NCI-H526 treated with DMSO at 0.1 percent for 48 hours (cell line): Measurements from ENCODE around the gene LRP1B.

ENCODE experiments used
- DNase-seq: peaks from one replicate; lab custom pipeline; 2025; lab: John Stamatoyannopoulos, UW

The LRP1B gene

DNA sequence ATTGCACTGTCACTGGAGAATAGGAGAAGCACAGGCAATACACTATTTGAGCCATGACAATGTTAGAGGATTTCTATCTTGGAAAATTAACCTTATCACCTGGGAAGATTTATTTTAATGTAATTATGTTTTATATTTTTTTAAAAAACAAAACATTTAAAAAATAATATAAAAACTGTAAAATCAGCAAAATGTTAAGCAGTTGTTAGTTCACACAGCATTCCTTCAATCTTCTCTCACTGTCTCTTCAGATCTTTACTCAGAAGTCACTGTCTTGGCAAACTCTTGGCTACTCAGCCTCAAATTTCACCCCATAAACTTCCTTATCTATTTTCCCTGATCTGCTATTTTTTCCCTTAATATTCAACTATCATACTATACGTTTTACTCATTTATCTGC, 1322.6 kb downstream of the LRP1B start:
- DNase-seq: no peak

DNA sequence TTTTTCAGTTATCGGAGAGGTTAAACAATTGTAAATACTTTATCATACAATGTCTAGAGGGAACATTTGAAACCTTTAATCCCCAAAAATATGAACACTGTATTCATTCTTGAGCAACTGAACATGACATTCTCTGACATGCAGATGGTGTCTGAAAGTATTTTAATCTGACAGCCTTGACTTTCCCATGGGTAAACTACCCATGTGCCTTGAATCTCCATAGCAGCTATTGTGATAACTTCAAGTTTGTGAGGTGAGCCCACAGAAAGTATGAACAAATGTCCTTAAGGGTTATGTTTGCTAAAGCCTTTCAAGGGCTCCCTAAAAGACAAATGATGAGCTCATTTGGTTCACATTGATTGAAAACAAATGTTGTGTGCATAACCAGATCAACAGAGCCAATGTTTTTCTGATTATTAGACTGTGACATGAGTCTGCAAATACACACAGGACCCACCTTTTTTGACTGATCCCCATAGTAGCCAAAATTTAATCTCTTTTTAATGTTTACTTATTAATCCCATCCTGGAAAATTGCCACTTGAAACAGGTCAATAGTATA, 1326.0 kb downstream of the LRP1B start:
- no peak for DNase-seq

DNA sequence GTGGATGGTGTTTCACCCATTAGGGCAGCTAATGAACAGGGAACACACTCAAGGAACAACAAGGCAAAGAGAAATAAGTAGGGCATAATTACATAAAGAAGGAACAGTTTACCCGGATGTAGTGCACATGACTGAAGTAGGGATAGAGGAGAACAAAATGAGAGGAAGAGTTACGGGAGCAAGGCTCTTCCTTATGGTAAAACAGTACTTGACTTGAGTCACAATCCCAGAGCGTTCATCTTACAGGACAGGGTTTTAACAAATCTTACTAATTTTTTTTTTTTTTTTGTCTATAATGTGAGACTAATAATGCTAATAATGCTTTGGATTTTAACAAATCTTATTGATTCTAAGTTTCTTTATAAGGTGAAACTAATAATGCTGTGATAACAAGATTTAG, 1329.5 kb downstream of the LRP1B start:
- no peak for DNase-seq

DNA sequence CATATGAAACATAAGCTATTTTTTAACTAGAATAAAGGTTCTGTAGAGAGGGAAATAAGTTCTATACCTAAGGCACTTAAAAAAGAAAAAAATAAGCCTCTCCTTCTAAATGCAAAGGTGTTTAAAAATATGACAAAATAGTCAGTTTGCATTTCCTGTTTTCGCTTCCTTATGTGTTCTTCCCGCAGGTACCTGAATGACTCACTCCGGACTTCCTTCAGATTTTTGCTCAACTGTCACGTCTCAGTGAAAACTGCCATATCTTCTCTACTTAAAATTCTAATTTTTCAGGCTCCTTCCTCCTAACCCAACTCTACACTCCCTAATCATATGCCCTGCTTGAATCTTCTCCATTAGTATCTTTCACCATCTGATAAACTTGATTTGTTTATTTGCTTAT, 1333.1 kb downstream of the LRP1B start:
- no peak for DNase-seq

DNA sequence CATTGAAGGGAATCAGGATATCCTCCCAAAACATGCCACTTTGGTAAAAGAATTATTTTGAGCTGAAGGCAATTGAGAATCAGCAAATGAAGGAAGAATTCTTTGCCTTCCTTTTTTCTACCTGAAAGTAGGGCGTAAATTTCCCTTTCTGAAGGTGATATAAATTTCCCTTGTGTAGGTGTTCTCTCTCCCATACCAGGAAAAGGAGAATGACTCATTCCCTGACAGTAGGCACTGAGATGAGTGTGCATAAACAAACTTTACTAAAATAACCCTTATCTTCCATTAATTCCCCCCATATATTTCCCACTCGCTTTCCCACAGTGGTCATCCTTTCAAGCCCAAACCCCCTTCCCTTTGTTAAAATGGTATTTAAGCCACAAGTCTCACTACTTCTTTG, 1339.0 kb downstream of the LRP1B start:
- no peak for DNase-seq

DNA sequence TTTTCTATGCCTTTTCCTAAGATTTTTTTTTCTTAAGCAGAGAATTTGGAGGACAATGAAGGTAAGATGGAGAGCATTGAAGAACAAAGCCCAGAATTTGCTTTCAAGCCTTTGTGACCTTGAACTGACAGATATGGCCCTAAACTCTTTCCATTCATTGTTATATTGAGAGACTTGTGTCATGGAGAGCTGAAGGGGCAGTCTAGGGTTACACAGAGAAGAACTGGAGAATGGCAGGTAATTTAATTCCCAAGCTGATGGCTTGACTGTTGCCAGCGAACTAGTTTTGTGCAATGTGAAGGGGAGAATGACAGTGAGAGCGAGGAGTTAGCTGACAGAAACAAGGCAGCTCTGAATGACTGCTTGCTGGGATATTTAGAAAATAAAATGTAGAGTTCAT, 1344.2 kb downstream of the LRP1B start:
- DNase-seq: no peak

DNA sequence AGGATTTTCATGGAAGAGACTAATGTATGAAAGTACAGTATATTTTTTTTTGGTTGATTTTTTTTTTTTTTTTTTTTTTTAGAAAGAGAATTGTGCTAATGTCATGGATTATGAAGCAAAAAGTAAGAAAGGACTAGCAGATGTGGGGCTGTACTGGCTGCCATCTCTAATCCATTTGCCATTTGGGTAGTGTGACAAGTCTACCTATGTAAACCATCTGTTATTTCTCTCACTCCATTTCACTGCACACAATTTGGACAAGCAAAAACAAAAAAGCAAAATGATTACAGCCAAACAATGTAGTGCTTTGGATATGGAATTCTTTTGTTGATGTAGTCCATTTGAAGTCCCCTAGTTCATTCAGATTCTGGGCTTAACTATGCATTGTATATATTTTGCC, 1355.4 kb downstream of the LRP1B start:
- no peak for DNase-seq

DNA sequence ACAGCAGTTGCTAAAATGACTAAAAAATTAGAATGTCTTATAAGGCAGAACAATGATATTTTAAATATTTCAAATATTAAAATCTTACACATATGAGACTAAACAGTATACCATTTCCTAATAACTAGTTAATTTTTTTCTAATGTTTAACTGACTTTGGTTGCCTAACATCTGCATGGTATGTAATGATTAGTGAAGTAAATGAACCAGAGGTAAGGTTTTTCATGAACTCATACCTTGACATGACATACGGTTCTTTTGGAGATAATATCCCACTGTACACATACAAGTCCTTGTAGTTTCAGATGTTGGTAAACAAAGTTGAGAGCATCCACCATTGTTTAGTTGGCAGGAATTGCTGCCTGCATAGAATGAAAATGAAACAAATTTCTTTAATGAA, 1360.2 kb downstream of the LRP1B start:
- DNase-seq: no peak

DNA sequence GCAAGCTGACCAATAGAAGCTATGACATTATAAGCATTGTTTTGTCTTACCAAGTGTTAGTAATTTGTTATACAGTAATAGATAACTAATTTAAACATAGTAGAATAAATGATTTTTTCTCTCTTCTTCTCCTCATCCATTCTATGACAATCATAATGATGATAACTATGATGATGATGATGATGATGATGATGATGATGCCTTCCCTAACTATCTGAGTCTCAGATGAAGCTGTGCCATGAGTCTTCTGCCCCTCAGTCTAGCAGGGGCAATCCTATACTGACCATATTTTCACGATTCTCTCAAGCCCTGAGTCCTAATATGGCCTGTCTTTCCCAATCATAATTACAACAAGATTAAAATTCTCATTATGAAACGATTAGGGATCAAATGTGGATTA, 1369.0 kb downstream of the LRP1B start:
- DNase-seq: no peak

DNA sequence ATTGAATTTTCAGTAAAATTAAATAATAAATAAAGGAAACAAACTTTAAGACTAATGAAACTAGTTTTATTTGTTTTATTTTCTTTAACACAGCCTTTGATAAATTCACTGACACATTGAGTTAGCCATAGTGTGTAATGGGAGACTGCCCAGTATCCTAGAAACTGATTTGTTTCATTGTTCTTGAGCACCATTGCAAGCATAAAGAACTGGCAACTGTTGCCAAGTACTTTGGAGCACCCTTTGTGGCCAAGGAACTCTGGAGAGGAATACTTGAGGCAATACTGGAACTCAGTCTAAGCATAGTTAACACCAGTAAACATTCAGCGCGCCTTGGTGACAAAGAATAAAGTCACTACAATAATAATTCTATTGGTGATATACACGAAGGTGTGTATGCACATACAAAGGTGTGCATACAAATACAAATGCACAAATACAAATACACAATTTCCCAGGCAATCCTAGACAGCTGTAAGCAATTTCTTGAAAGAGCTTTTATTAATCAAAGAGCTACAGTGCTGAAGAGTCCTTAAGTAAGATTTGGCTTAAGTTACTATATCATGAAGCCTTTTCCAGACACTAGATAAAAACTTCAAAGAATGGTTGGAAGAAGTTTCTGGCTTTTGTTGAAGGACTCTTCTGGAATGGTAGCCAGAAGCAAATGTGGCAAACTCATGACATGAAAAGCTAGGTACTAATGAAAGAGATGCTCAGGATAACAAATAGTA, 1371.2 kb downstream of the LRP1B start:
- DNase-seq: no peak

DNA sequence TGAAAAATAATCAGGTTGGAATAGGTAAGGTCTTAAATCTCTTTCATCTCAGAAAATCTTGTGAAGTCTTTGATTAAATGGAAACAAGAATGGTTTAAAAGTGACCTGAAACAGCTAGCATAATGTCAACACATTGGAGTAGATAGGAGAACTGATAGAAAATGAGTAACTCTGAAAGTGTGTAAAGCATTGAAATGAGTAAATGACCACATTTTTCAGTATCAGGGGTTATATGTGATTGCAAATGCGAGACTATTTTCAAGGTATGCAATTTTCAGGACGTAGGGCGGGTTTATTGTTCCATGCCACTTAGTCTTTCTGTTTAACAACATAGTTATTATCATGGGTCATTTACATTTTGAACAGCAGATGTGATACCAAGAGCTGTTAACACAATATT, 1383.2 kb downstream of the LRP1B start:
- no peak for DNase-seq

DNA sequence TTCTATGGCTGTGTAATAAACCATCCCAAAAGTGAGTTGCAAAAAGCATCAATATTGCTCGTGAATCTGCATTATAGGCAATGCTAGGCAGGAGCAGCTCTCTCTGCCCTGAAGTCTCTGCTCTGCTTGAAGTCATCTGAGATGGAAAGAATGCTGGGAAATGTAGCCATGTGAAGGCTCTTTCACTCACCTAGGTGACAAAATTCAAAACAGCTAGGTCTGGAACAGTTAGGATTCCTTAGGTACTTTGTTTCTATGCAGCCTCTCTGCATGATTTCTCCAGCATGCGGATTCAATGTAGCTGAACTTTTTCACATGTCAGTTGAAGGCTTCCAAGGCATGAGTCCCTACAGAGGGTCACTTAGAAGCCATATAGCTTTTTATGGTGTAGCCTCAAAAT, 1383.7 kb downstream of the LRP1B start:
- DNase-seq: no peak

DNA sequence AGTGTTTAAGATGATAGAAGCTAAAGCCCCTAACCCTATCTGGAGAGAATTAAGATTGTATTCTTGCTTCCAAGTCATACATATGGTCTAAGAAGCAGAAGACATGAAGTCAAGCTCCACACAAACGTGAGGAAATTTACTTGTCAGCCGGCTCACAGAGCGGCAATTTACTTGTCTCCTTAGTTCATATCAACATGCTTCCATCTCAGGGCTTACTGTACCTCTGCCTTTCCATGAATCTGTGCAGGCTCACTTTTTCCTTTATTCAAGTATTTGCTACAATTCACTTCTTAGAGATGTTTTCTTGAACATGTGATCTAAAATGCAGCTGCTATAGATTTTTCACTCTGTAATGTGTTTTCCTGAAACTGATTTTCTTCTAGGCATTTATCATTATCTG, 1386.4 kb downstream of the LRP1B start:
- no peak for DNase-seq

DNA sequence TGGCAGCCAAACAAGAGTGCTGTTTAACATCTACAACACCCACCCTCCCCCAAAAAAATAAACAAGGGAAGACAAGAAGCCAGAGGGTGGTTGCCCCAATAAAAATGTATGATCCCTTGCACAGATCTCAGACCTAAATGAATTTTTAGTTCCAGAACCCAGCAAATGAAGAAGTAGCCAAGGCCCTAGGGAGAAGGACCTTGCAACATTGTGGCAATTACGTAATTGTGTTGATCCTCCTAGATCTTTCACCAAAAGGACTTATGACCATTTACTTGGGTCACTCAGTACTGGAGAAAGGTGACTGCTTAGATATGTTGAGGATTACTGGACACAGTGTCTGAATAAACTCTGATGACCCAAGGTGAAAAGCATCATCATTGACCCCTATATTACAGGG, 1393.8 kb downstream of the LRP1B start:
- DNase-seq: no peak

DNA sequence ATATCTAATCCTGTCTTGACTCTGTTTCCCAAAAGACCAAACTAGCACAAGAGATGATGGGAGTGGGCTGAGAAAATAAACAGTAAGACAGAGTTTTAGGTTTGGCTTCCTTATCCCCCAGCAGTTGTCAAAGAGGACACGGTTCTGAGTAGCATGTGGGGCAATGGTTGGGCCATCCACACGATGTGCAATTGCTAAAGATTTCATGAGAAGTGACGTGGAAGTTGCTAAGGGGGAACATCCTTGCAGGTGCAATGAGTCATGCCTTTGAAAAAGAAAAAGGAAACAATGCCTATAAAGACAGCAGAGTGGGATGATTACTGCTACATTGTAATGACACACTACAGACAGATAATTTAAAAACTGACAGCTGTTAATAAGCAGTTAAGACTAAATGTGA, 1395.8 kb downstream of the LRP1B start:
- no peak for DNase-seq

DNA sequence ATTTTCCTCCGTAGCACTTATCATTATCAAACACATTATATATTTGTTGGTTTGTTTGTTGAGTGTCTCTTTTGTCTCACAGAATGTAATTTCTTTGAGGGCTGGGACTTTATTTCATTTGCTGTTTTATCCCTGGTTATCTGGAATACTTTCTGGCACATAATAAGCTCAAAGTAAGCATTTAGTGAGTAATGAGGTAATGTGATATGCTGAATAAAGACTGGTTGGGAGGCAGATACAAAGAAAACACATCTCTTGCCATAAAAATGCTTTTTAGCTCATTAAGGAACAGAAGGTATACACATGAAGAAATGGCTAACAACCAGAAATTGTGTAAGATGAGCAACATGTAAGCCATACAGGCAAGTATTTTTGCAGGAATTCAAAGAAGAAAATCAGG, 1411.8 kb downstream of the LRP1B start:
- DNase-seq: no peak

DNA sequence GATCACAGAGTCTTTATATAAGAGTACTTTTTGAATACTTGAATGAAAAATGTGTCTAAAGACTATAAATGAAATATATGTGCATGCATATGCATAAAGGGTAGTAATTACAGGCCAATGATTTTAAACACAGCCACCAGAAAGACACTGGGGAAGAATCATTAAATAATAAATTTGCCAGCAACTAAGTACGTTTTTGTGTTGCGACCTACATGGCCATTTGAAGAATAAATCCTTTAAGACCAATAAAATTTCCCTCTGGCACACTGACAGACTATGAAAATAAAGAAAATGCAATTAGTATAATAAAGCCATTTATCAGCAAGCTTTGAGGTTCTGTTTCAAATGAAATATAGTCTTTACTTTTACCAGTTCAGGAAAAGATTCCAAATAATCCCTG, 1413.3 kb downstream of the LRP1B start:
- no peak for DNase-seq

DNA sequence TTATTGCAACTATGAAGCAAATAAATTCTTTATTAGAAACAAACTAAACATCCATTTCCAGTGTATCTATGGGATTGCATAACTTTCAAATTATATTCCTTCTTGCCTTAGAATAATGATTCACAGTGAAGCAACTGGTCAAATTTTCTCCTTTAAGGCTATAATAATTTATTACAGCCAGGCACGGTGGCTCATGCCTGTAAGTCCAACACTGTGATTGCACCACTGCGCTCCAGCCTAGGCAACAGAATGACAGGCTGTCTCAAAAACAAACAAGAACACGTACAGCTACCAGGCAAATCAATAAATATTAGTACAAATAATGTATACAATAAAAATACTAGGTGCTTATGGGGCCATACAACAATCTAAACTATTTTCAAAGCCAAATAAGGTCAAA, 1416.2 kb downstream of the LRP1B start:
- DNase-seq: no peak

DNA sequence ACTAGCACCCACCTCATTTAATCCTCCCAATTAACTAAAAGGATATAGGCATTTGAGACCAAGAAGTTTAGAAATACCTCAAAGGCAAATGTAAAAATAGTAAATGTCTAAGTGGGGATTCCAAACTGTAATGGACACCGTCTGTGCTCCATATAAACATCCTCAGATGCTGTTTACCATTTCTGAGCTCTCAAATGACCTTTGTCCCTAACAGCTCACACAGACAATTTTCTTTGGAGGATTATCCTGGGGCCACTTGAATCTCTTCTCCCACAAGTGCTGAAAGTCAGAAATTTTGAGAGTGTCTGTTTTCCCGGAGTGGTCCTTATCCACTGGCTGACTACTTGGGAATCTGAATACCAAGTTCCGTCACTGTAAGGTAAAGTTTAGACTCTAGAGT, 1418.9 kb downstream of the LRP1B start:
- no peak for DNase-seq

DNA sequence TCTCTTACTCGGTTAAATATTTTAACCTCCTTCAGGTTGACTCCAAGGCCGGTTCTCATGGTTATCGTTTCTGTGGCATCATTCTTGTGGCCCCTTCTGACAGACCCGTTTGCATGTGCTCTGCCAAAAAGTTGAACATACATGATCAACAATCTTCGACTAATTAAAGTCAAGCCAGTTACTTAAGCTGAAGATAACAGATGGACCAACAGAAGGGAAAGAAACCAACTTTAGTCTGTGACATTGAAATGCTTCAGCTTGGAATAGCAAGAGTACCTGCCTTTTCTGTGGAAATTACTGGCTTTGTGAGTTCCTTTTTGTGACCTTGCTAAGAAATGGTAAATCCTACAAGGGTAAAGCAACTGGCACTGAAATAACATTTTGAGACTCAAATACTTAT, 1429.1 kb downstream of the LRP1B start:
- DNase-seq: no peak

DNA sequence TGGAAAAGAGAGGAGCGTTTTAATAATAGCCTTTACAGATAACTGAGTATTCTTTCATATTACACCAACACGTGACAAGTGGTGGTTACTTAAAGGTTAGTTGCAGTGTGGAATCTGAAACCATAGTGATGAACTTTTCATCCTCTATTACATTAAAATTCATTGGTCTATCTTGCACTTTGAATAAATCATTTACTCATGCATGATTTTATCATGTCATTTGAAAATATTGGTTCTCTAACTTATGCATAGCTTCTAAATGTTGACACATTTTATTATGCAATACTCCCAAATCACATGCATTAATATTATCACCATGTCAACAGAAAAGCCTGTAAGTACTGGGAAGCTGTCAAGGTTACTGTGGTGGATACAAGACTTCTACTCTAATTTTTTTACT, 1432.2 kb downstream of the LRP1B start:
- DNase-seq: peak; percentile 45

DNA sequence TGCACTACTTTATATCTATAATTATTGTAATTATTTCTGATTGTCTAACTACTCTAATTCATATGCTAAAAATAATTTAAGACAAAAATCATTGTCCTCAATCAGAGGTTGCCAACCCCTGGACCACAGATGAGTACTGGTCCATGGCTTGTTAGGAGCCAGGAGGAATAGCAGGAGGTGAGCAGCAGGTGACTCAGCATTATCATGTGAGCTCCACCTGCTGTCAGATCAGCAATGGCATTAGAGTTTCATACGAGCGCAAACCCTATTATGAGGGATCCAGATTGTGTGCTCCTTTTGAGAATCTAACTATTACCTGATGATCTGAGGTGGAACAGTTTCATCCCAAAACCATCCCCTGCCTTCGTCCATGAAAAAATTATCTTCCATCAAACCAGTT, 1434.4 kb downstream of the LRP1B start:
- DNase-seq: no peak

DNA sequence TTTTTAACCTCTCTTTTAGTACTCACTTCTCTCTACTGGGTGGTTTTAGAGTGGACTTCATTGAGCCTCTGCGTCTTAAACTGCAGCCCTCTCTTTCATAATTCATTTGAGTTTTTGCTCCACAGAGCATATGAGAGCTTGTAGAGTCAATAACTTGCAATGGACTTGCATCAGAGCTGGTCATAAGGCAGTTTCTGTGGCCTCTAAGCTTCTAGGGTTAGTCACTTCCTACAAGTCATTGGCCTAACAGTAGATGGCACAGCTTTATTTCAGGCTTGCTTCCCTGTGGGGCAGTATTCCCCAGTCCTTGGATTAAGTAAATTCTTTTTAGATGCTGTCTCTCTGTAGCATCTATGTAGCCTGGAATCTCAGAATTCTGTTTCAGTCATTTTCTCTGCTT, 1435.7 kb downstream of the LRP1B start:
- DNase-seq: no peak

DNA sequence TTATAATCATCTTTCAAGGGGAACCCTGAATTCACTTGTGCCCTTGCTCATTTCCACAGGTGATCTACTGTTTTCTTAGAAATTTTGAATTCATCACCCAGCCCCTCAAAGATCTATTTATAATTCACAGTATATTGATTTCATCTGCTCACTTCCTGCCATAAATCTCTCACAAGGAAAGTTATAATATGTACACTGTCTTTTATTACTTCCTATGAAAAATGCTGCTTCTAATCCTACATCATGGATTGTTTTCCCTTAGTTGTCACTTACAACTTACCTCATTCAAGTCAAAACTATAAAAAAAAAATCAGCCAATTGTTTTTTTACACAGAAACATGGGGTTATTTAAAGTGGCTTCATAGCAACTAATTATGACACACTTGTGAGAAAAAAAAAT, 1443.0 kb downstream of the LRP1B start:
- DNase-seq: no peak
